Astrocyte of the spinal cord (primary cell): ENCODE data around the gene ATP10D.

Source experiments
- DNase-seq: peaks from one replicate; pipeline ENCODE4 v3.0.0; 2011; ENCODE audit warnings: low read depth, low spot score
- H3K4me3 ChIP-seq: 2 replicates; pipeline ENCODE4 v1.5.1; 2011; ENCODE audit warnings: low read depth, mild to moderate bottlenecking, low read length, moderate library complexity
- in situ Hi-C: cut with HindIII; loops from 2 replicates; pipeline ENCODE4 v1.10.0; 2017; ENCODE audit warnings: low sequenced_read_pairs
- TF ChIP-seq, protein P1 (sequence below): IDR thresholded peaks from 2 replicates; pipeline ENCODE4 v1.5.1; 2012; ENCODE audit warnings: low read depth, mild to moderate bottlenecking, low read length, inconsistent platforms

ATP10D gene

DNA sequence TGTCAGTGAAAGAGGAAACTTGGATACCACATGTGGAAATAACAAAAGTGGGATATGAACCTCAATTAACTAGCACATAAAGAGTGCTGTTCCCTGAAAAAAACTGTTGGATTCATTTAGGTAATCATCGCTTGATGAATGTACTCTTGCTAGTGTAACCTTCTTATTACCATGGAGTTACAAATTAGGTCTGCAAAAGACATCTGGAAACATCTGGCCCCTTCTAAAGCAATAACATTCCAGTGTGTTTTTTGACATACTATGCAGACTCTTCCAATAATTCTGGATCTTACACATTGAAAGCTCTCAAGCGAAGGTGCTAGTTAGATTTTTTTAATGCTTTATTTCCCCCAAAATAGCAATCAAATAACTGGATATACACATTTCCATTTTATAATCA lies 134.6 kb downstream of the ATP10D start:
- TF ChIP-seq, protein P1, sequence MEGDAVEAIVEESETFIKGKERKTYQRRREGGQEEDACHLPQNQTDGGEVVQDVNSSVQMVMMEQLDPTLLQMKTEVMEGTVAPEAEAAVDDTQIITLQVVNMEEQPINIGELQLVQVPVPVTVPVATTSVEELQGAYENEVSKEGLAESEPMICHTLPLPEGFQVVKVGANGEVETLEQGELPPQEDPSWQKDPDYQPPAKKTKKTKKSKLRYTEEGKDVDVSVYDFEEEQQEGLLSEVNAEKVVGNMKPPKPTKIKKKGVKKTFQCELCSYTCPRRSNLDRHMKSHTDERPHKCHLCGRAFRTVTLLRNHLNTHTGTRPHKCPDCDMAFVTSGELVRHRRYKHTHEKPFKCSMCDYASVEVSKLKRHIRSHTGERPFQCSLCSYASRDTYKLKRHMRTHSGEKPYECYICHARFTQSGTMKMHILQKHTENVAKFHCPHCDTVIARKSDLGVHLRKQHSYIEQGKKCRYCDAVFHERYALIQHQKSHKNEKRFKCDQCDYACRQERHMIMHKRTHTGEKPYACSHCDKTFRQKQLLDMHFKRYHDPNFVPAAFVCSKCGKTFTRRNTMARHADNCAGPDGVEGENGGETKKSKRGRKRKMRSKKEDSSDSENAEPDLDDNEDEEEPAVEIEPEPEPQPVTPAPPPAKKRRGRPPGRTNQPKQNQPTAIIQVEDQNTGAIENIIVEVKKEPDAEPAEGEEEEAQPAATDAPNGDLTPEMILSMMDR: no peak
- no peak for DNase-seq
- in situ Hi-C loops: no loop called here
- no peak overlapping the region for H3K4me3 ChIP-seq

DNA sequence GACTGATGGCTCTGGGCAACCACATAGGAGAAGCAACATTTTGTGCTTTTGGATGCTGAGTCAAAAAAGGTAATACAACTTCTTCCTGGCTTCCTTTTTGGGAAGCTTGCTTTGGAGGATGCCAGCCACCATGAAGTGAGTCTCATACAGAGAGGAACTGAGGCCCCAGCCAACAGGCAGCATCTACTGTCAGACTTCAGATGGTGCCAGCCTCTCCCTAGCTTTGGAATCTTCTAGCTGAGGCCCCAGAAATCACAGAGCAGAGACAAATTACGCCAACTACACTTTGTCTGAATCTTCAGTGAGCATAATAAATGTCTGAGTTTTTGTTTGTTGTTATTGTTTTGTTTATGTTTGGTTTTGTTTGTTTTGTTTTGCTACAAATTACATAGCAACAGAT lies 136.1 kb downstream of the ATP10D start:
- TF ChIP-seq, protein P1: no peak
- H3K4me3 ChIP-seq: no peak overlapping the region
- DNase-seq: no peak
- in situ Hi-C loops: no loop called here

DNA sequence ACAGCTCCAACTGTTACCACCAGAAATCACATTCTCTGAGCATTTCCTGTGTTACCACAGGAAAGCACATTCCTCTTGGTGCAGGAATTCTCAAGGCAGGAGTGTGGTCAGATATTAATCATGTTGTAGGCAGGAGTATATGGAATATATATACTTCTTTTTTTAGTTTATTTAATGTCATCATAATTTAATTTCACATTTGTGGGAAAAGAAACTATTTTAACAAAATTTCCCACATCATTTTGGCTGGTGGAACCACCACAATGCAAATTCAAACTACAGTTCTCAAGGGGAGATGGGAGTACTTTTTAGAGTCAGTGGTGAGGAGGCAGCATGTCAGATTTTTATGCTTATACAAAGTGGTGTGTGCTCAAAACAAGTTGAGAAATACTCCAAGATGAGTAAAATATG lies 139.0 kb downstream of the ATP10D start:
- TF ChIP-seq, protein P1: no peak
- peak; percentile 81 for DNase-seq
- in situ Hi-C loops: no loop called here
- H3K4me3 ChIP-seq: no peak overlapping the region

DNA sequence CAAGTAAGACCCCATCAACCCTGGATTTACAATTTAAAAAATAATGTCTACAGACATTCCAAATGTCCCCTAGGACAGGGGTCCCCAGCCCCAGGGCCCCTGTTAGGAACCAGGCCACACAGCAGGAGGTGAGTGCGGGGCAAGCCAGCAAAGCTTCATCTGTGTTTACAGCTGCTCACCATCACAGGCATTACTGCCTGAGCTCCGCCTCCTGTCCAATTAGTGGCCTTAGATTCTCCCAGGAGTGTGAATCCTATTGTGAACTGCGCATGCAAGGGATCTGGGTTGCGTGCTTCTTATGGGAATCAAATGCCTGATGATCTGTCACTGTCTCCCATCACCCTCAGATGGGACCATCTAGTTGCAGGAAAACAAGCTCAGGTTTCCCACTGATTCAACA lies 146.1 kb downstream of the ATP10D start:
- TF ChIP-seq, protein P1: no peak
- in situ Hi-C loops: no loop called here
- no peak for DNase-seq
- no peak overlapping the region for H3K4me3 ChIP-seq

DNA sequence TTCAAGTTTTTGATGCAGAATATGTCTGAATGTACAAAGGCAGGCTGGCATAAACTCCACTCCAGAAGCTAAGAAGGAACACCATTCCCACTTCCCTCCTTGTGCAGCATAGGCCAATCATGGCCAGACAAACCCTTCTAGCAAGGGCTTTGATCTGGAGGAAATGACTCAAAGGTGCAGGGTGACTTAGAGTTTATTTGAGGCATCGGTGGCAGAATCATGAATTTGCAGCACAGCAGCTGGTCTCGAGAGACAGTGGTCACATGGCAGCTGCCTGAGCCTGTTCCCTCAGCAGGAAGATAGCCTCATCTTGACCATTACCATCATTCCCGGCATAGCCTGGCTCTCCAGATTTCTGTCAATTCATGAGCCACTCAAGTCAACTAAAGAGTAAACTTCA lies 154.5 kb downstream of the ATP10D start:
- TF ChIP-seq, protein P1: no peak
- peak; percentile 61 for DNase-seq
- in situ Hi-C loops: no loop called here

DNA sequence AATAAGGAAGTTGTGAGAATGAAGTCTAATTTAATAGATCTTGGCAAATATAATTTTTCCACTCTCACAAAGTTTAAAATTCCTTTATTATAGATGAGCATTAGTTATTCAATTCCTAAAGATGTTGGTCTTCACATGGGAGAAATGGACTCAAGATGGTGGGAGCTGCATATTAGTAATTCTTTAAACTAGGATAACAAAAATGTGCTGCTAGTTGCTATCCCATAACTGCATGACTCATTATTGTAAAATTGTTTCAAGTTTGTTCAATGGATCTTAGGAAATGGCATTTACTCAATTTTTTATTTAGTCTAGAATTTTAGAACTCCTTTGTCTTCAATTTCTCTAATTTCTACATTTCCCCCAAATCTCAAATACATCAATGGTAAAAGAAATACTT lies 155.8 kb downstream of the ATP10D start:
- in situ Hi-C loops: no loop called here
- DNase-seq: peak; percentile 36
- H3K4me3 ChIP-seq: no peak overlapping the region
- TF ChIP-seq, protein P1: no peak

More for the DNA sequence above, 154.5 kb downstream of the ATP10D start:
- H3K4me3 ChIP-seq: no peak overlapping the region

DNA sequence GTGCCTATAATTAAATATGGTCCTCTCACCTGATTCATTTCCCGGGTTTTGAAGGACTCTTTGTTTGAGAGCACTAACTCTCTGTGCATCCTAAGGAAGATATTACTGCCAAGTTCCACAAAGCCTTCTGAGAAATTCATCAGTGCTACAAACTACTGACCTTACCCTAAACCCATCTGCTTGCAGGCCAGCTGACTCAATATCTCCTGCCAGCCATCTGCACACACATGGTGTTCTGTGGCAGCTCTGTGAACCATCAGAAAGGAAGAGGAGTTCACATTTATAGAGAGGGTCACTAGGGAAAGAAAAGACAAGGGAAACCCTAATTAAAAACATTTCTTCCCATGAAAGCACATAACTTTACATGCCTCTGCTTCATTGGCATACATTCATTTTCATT lies 156.7 kb downstream of the ATP10D start:
- in situ Hi-C loops: no loop called here
- H3K4me3 ChIP-seq: no peak overlapping the region
- peak; percentile 50 for DNase-seq
- TF ChIP-seq, protein P1: no peak
